Lower lobe of right lung (tissue), 2 donors: ENCODE data around the gene POMT1. TPM values are rescaled to one million over a fixed set of nuclear protein-coding genes. Genes with fewer than 3 reads are reported as not detected.

ENCODE experiments used
- ATAC-seq, 2 donors: fragments of 200-7000 bp; cut with Tn5 transposase; one replicate each; pipeline ENCODE4 v1.9.1; 2020 to 2022; ENCODE audit warnings: mild to moderate bottlenecking in 2 of 2, moderate library complexity in 2 of 2
- DNase-seq: peaks from one replicate; pipeline ENCODE4 v3.0.0-alpha.2; 2020
- H3K27ac ChIP-seq: fragments of 200-600 bp; one replicate; pipeline ENCODE4 v1.8.0; 2022
- H3K27me3 ChIP-seq: fragments of 200-600 bp; one replicate; pipeline ENCODE4 v1.8.0; 2022; ENCODE audit warnings: low read depth
- H3K36me3 ChIP-seq: fragments of 200-600 bp; one replicate; pipeline ENCODE4 v1.8.0; 2022; ENCODE audit warnings: mild to moderate bottlenecking
- H3K4me1 ChIP-seq: fragments of 200-600 bp; one replicate; pipeline ENCODE4 v1.8.0; 2022
- H3K4me3 ChIP-seq: fragments of 200-600 bp; one replicate; pipeline ENCODE4 v1.8.0; 2022; ENCODE audit warnings: mild to moderate bottlenecking
- H3K9me3 ChIP-seq: fragments of 200-600 bp; one replicate; pipeline ENCODE4 v1.8.0; 2022
- CTCF ChIP-seq: fragments of 200-600 bp; IDR thresholded peaks from one replicate; pipeline ENCODE4 v1.8.0; 2022; ENCODE audit warnings: antibody characterized with exemption, mild to moderate bottlenecking
- intact Hi-C: fragments of 100-400 bp; cut with DNase I; formaldehyde crosslinking; loops from one replicate; pipeline ENCODE4 v1.11.0; 2022
- total RNA-seq: library from RNA; stranded (reverse); fragmentation: NEBNext Ultra II Directional; extraction: Animal tissue kit (Norgen Biotek cat#: 25700); gene quantifications from one replicate; pipeline ENCODE4 v1.2.1, GENCODE V29; 2021
- donor health status: DM: no; HTN: yes; CAD: no; lungs with severe emphysema.

POMT1 gene
- total RNA-seq, 1 donor from 2014 or later: 25.9 TPM

- Histone ChIP-seq H3K4me3 (no peak overlapping the region), H3K27ac (no peak overlapping the region), H3K9me3 (peaks cover 11% of the 10 kb centered on the region), H3K4me1 (no peaks in the 10 kb centered on the region), H3K36me3 (no peaks in the 10 kb centered on the region), H3K27me3 (no peaks in the 10 kb centered on the region)
- intact Hi-C loops: no loop called here
- ATAC-seq (no peak), DNase-seq (no peak)
- TF ChIP-seq CTCF: no peak
Observed at GRCh38 chr9:131565369-131565768, 62.7 kb downstream of the POMT1 start.

- DNase-seq (no peak), ATAC-seq (no peak)
- TF ChIP-seq CTCF: no peak
- H3K4me1 ChIP-seq: no peaks in the 10 kb centered on the region
- no peaks in the 10 kb centered on the region for H3K27me3 ChIP-seq
- intact Hi-C loops: no loop called here
- no peak overlapping the region for H3K27ac ChIP-seq
- H3K9me3 ChIP-seq: peaks cover 11% of the 10 kb centered on the region
- H3K36me3 ChIP-seq: peaks cover 5% of the 10 kb centered on the region
- H3K4me3 ChIP-seq: no peak overlapping the region
Observed at GRCh38 chr9:131566158-131566557, 63.4 kb downstream of the POMT1 start.

- Histone ChIP-seq H3K9me3 (peaks cover 3% of the 10 kb centered on the region), H3K36me3 (peaks cover 20% of the 10 kb centered on the region), H3K27ac (no peak overlapping the region), H3K4me1 (no peaks in the 10 kb centered on the region), H3K4me3 (no peak overlapping the region), H3K27me3 (no peaks in the 10 kb centered on the region)
- no peak for DNase-seq
- intact Hi-C loops: no loop called here
- TF ChIP-seq CTCF: no peak
- ATAC-seq: no peak
Observed at GRCh38 chr9:131567910-131568309, 65.2 kb downstream of the POMT1 start.

Other genes starting within 250 kb of the POMT1 start
- 18.3 TPM for gene FAM78A, start 226.4 kb upstream of the POMT1 start, total RNA-seq
- gene PLPP7, start 213.2 kb upstream of the POMT1 start, total RNA-seq: 1.7 TPM
- gene PRRC2B, start 108.8 kb upstream of the POMT1 start, total RNA-seq: 170 TPM
- gene UCK1, start 28.3 kb downstream of the POMT1 start, total RNA-seq: 25.9 TPM
- 6.3 TPM for gene PRRT1B, start 42.6 kb downstream of the POMT1 start, total RNA-seq
- 146 TPM for gene RAPGEF1, start 237.2 kb downstream of the POMT1 start, total RNA-seq